ENCODE measurements around the gene MTFR2. TPM values are rescaled to one million over a fixed set of nuclear protein-coding genes. Genes with fewer than 3 reads are reported as not detected.

Gene MTFR2
- total RNA-seq, 1 experiment from 2014 or later, result 12.6 TPM

GRCh38 chr6:136254851-136255466, 4.8 kb upstream of the MTFR2 start:
- Histone ChIP-seq H3K27me3 (ENCODE audit: insufficient read depth, low read depth) (no peaks in the 10 kb centered on the region), H3K27ac (no peak overlapping the region), H3K79me2 (ENCODE audit: low read depth) (0 out of 2 replicates have a peak, but pooled peaks cover under 1% of the 10 kb centered on the region), H4K20me1 (ENCODE audit: insufficient read depth) (peaks cover 34% of the 10 kb centered on the region), H3F3A (ENCODE audit: insufficient read depth, low read depth) (peaks cover 91% of the 10 kb centered on the region), H3K4me3 (no peak overlapping the region), H3K9me2 (ENCODE audit: insufficient read depth) (no peaks in the 10 kb centered on the region), H2AFZ (no peak overlapping the region), H3K4me1 (replicated peaks; ENCODE audit: insufficient read depth) (peaks cover 10% of the 10 kb centered on the region; the same call in 1 of the 2 replicates), H3K4me2 (no peak overlapping the region), H3K9me3 (ENCODE audit: insufficient read depth, low read depth) (no peaks in the 10 kb centered on the region), H3K36me3 (ENCODE audit: low read depth) (peaks cover 17% of the 10 kb centered on the region)
- BruUV-seq (replicated peaks), result no TSS peak
- intact Hi-C loops (cut with micrococcal nuclease; ENCODE audit: unreplicated experiment), result loop anchor here (5.0 kb wide), 1 partner anchor 297 kb away; the partner anchor contains the start of gene MAP7
- TF ChIP-seq EZH2 (IDR thresholded peaks at IDR 0.05; ENCODE audit: low read depth) (no peak), CTCF (conservative IDR thresholded peaks at IDR 0.05) (no peak)
- no peak for DNase-seq
- POLR2A ChIA-PET (ENCODE audit: unreplicated experiment), result interaction anchor here (0.6 kb wide), 1 partner anchor 1403 kb away, joined by 3 read pairs; no protein-coding TSS in a partner anchor
- CTCF ChIA-PET, result no interaction called here

DNA sequence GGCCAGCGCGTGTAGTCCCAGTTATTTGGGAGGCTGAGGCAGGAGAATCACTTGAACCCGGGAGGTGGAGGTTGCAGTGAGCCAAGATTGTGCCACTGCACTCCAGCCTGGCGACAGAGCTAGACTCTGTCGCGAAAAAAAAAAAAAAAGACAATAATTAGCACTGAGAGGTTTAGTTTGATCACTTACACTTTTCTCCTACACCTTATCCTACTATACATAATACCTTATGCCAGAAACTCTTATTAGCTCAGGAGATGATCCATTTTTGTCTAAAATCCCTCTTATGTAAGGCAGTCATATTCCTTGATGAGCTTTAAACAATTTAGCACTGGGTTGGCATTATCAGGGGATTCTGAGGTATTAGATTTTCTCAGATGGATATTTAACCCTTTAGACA, 3.6 kb upstream of the MTFR2 start:
- Histone ChIP-seq H3K9me3 (ENCODE audit: insufficient read depth, low read depth) (no peaks in the 10 kb centered on the region), H3K36me3 (ENCODE audit: low read depth) (peaks cover 5% of the 10 kb centered on the region; the same call in 1 of the 2 replicates), H3K4me2 (no peak overlapping the region), H3K4me3 (no peak overlapping the region), H3K27me3 (ENCODE audit: insufficient read depth, low read depth) (no peaks in the 10 kb centered on the region), H3K9me2 (ENCODE audit: insufficient read depth) (no peaks in the 10 kb centered on the region), H3F3A (ENCODE audit: insufficient read depth, low read depth) (peaks cover 79% of the 10 kb centered on the region), H3K27ac (no peak overlapping the region), H3K4me1 (replicated peaks; ENCODE audit: insufficient read depth) (peaks cover 17% of the 10 kb centered on the region), H2AFZ (no peak overlapping the region), H4K20me1 (ENCODE audit: insufficient read depth) (peaks cover 22% of the 10 kb centered on the region), H3K79me2 (ENCODE audit: low read depth) (peaks cover 13% of the 10 kb centered on the region)
- no peak for TF ChIP-seq CTCF (conservative IDR thresholded peaks at IDR 0.05)
- no peak for TF ChIP-seq EZH2 (IDR thresholded peaks at IDR 0.05; ENCODE audit: low read depth)
- ChIA-PET POLR2A (ENCODE audit: unreplicated experiment) (interaction anchor here (0.6 kb wide), 1 partner anchor 1441 kb away, joined by 6 read pairs; no protein-coding TSS in a partner anchor), CTCF (no interaction called here)
- intact Hi-C loops (cut with micrococcal nuclease; ENCODE audit: unreplicated experiment), result loop anchor here (5.0 kb wide), 1 partner anchor 299 kb away; the partner anchor contains the start of gene MAP7
- BruUV-seq (replicated peaks), result no TSS peak
- DNase-seq, result no peak

GRCh38 chr6:136252441-136252840, 2.3 kb upstream of the MTFR2 start:
- no peak overlapping the region for H3K4me3 ChIP-seq
- H3K79me2 ChIP-seq (ENCODE audit: low read depth), result peaks cover 26% of the 10 kb centered on the region
- H3K9me2 ChIP-seq (ENCODE audit: insufficient read depth), result no peaks in the 10 kb centered on the region
- no peak for DNase-seq
- peaks cover 20% of the 10 kb centered on the region for H3K4me1 ChIP-seq (replicated peaks; ENCODE audit: insufficient read depth)
- H3K4me2 ChIP-seq, result no peak overlapping the region
- H3F3A ChIP-seq (ENCODE audit: insufficient read depth, low read depth), result peaks cover 66% of the 10 kb centered on the region
- POLR2A ChIA-PET (ENCODE audit: unreplicated experiment), result no interaction called here
- no peaks in the 10 kb centered on the region for H3K9me3 ChIP-seq (ENCODE audit: insufficient read depth, low read depth)
- TF ChIP-seq CTCF (conservative IDR thresholded peaks at IDR 0.05), result no peak
- intact Hi-C loops (cut with micrococcal nuclease; ENCODE audit: unreplicated experiment), result loop anchor here (5.0 kb wide), 1 partner anchor 300 kb away; the partner anchor contains the start of gene MAP7
- no peaks in the 10 kb centered on the region for H3K27me3 ChIP-seq (ENCODE audit: insufficient read depth, low read depth)
- no TSS peak for BruUV-seq (replicated peaks)
- H3K27ac ChIP-seq, result no peak overlapping the region
- H4K20me1 ChIP-seq (ENCODE audit: insufficient read depth), result 0 out of 2 replicates have a peak, but pooled peaks cover 14% of the 10 kb centered on the region
- CTCF ChIA-PET, result no interaction called here
- 0 out of 2 replicates have a peak, but pooled peaks cover 7% of the 10 kb centered on the region for H3K36me3 ChIP-seq (ENCODE audit: low read depth)
- H2AFZ ChIP-seq, result no peak overlapping the region

Data from PC-9 (cell line).